ENCODE data around the gene ZBTB1.

Gene ZBTB1

DNA sequence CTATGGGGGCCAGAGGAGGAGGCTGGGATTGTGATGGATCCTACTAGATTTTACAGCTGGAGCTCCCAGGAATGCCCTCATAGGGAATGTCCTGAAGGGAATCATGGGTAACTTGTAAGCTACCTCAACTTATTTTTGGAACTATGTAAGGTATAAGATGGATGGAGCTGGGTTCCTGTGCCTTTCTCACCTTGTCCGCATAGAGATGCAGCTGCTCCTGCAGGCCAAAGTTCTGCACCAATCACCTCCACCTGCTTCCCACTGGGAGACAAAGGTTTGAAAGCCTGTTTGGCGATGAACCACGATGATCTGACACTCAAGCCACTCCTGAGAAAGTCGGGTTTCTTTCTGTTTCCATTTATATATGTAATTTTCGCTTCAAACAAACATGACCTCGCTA lies 39.9 kb upstream of the ZBTB1 start:
- TF ChIP-seq, protein P1, sequence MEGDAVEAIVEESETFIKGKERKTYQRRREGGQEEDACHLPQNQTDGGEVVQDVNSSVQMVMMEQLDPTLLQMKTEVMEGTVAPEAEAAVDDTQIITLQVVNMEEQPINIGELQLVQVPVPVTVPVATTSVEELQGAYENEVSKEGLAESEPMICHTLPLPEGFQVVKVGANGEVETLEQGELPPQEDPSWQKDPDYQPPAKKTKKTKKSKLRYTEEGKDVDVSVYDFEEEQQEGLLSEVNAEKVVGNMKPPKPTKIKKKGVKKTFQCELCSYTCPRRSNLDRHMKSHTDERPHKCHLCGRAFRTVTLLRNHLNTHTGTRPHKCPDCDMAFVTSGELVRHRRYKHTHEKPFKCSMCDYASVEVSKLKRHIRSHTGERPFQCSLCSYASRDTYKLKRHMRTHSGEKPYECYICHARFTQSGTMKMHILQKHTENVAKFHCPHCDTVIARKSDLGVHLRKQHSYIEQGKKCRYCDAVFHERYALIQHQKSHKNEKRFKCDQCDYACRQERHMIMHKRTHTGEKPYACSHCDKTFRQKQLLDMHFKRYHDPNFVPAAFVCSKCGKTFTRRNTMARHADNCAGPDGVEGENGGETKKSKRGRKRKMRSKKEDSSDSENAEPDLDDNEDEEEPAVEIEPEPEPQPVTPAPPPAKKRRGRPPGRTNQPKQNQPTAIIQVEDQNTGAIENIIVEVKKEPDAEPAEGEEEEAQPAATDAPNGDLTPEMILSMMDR (IDR thresholded peaks at IDR 0.05), result no peak
- Mint-ChIP-seq H3K9me3 (no peaks in the 10 kb centered on the region), H3K4me3 (peak overlapping the region; percentile 85), H3K4me1 (peaks cover 22% of the 10 kb centered on the region), H3K27me3 (ENCODE audit: low read depth, poor library complexity) (peaks cover 13% of the 10 kb centered on the region), H3K36me3 (ENCODE audit: low read depth) (peaks cover 5% of the 10 kb centered on the region), H3K27ac (no peak overlapping the region)
- no peak for DNase-seq

DNA sequence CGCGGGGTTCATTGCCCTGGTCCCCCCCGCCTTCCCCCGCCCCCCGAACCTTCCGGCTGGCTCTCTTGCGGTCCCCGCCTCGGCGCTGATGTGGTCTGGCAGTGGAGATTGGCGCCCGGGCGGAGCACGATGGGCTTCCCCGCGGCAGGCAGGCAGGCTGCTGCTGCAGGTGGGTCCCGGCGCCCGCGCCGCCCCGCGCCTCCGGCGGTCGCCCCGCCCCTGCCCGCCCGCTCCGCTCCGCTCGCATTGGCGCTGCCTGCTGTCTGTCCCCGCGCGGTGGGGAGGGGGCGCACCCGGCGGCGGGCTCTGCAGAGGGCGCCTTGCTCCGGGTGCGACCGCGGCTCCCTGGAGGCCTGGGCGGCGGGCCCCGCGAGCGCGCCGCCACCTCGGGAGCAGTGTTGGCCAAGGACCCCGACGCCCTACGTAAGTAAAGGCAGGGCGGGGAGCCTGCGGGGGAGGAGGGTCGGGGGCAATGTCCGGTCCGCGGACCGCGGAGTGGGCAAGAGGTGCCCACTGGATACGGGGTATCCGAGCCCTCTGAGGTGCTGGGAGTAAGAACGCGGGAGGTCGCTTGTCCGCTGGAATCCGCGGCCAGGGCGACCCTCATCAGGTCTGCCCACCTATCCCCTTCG lies 39.3 kb upstream of the ZBTB1 start, which contains the start of gene AKAP5:
Gene AKAP5, plus strand, starts transcription at position 309 of the 632 bp plus-strand sequence. CDS start 2,896 bp downstream, outside the sequence.
- peak; percentile 92 for DNase-seq
- TF ChIP-seq, protein P1 (IDR thresholded peaks at IDR 0.05), result no peak
- Mint-ChIP-seq H3K27me3 (ENCODE audit: low read depth, poor library complexity) (peaks cover 13% of the 10 kb centered on the region), H3K27ac (no peak within 1 kb of the TSS), H3K36me3 (ENCODE audit: low read depth) (peaks cover 5% of the 10 kb centered on the region), H3K9me3 (no peaks in the 10 kb centered on the region), H3K4me1 (peaks cover 22% of the 10 kb centered on the region), H3K4me3 (peak within 1 kb of the TSS; percentile 88)

DNA sequence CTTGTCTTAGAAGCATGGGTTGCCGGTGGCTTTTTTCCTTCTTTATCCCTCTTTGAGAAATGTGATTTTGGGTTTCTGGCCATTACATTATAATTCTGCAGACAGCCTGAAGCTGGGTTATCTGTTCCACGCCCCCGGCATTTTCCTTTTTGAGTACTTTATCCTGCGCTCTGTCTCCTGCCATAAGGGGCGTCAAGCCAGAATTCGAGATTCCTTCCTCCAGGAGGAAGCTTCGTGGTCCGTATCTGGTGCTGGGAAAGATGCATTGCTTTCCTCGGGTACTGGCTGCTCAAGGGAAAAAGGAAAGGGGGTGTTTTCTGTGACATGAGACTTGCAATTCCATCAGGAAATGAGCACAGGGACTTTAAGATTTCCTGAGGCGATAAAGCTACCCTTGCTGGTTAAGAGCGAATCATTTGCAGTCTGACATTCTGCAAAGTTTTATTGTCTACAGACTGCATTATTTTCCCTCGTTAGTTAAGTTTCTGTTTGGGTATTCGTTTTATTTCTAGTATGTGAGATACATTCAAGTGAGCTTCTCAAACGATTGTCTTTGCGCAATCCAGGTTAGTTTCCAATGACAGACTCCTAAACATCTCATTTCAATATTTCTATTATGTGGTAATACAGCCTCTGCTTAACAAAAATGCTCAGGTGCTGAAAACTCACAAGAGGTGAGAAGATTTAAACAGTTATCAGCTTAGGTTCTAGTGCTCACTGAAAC lies 38.6 kb upstream of the ZBTB1 start:
- Mint-ChIP-seq H3K36me3 (ENCODE audit: low read depth) (peaks cover 2% of the 10 kb centered on the region), H3K4me3 (peak overlapping the region; percentile 88), H3K9me3 (no peaks in the 10 kb centered on the region), H3K4me1 (peaks cover 22% of the 10 kb centered on the region), H3K27ac (no peak overlapping the region), H3K27me3 (ENCODE audit: low read depth, poor library complexity) (peaks cover 13% of the 10 kb centered on the region)
- TF ChIP-seq, protein P1 (IDR thresholded peaks at IDR 0.05), result no peak
- peak; percentile 35 for DNase-seq

DNA sequence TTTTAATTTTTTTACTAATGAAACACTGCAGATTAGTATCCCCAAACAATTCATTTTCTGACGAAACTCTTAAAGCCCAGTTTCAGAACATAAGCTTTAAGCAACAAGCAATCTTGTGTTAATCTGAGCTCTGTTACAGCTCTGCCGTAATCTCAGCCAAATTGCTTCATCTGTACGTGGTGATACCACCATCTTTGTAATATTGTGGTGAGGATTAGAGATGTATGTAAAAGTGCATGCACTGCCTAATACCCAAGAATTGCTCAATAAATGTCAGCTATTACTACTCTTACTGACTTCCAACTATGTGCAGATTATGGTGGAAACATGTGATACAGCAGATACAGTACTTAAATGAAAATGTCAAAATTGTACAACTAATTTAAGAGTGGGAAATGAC lies 37.5 kb upstream of the ZBTB1 start:
- Mint-ChIP-seq H3K36me3 (ENCODE audit: low read depth) (no peaks in the 10 kb centered on the region), H3K27ac (no peak overlapping the region), H3K9me3 (no peaks in the 10 kb centered on the region), H3K27me3 (ENCODE audit: low read depth, poor library complexity) (peaks cover 13% of the 10 kb centered on the region), H3K4me3 (no peak overlapping the region), H3K4me1 (peaks cover 22% of the 10 kb centered on the region)
- TF ChIP-seq, protein P1 (IDR thresholded peaks at IDR 0.05), result no peak
- DNase-seq, result no peak

DNA sequence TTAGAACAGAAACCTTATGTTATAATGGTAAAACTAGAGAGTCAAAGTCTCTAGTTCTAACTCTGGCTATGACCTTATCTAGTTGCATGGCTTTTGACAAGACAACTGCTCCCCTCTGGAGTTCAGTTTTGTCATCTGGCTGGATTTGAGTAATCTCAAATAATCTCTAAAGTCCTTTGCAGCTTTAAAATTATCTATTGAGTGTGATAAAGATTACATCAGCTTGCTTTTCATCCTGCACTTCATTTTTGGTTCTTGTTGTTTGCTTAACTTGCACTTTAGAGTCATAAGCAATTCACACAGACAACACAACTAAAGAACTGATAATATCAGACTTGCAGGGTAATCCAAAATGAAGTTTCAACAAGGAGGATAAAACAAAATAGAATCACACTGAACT lies 37.0 kb upstream of the ZBTB1 start:
- no peak for DNase-seq
- TF ChIP-seq, protein P1 (IDR thresholded peaks at IDR 0.05), result no peak
- Mint-ChIP-seq H3K4me1 (peaks cover 22% of the 10 kb centered on the region), H3K27me3 (ENCODE audit: low read depth, poor library complexity) (peaks cover 13% of the 10 kb centered on the region), H3K27ac (no peak overlapping the region), H3K4me3 (no peak overlapping the region), H3K9me3 (no peaks in the 10 kb centered on the region), H3K36me3 (ENCODE audit: low read depth) (no peaks in the 10 kb centered on the region)

Measured in nephron progenitor cell (in vitro differentiated cells).